IPS-NIHi11 (cell line): ENCODE results near the gene RSPH6A.
A peak's percentile ranks its signal among the peaks of the same experiment; 100 is the strongest.

ENCODE experiments used
- DNase-seq: peaks from one replicate; pipeline ENCODE4 v3.0.0; 2012; ENCODE audit warnings: mixed read lengths, low spot score

RSPH6A gene

DNA sequence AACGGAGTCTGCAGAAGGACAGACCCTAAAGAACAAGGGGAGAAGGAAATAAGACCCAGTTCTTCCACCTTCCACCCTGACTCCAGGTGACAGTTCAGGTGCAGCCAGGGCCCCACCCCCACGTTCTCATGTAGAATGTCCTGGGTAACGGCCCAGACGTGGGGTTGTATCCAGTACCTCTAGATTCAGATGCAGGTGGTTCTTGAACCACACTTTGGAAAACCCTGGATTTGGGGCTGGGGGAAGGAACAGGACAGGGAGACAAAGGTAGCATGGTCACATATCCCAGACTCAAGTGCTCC lies 35.0 kb downstream of the RSPH6A start:
- DNase-seq = no peak

GRCh38 chr19:45779231-45780145 lies 35.6 kb downstream of the RSPH6A start:
- peak; percentile 94 for DNase-seq

GRCh38 chr19:45778010-45778661 lies 37.0 kb downstream of the RSPH6A start:
- DNase-seq = no peak

DNA sequence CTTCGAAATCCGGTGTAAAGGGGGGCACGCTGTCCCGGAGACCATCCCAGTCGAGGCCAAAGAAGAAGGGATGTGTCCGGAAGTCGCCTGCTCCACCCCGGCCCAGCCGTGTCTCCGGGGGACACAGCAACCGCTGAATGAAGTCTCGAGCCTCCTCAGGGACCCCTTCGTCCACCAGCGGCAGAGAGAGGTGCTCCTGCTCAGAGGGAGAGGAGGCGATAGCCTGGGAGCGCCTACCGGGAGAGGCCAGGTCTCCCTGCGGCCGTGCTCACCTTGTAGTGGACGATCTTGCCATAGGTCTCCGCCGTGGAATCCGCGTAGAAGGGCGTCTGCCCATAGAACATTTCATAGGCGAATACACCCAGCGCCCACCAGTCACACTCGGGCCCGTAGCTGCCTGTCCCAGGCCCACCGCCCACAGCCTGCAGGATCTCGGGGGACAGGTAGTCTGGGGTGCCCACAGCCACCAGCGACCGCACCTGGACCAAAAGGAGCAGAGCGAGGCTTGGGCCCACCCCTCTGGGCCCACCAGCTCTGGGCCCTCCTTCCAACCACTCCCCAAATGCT lies 37.6 kb downstream of the RSPH6A start:
- no peak for DNase-seq

DNA sequence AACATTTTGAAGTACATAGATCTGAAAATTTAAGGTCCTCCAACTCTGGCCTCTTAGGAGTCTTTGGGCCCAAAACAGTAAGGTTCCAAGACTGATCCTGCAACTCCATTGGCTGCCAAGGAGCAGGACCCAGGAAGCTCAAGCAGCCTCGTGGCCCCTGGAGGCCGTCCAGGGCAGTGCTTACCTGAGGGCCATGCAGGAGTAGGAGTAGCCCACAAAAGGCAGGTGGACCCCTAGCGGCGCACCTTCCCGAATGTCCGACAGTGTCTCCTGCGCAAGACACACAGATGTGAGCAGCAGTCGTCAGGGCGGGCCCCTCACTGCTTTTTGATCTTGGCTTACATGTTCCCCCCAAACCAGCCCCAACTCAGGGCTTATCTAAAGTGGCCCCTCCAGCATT lies 40.3 kb downstream of the RSPH6A start:
- DNase-seq = peak; percentile 65

- no peak for DNase-seq
Measured at GRCh38 chr19:45773384-45773783, 41.7 kb downstream of the RSPH6A start.

DNA sequence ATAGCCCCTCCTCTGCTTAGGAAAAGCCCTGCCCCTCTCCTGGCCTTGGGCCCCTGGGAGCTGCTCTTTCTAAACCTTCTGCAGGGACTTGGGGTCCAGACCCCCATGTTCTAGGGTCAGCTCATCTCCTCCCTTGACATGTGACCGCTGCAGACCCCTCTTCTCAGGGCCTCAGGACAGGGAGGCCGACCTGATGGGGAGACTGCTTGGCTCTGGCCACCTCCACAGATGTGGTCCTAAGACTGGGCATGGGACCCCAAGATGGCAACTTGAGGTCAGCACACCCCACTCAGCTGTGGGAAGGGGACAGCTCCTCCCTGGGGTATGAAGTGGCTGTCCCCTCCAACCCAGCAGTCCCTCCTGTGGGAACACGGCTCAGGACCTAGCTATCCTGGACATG lies 42.2 kb downstream of the RSPH6A start:
- DNase-seq = no peak

DNA sequence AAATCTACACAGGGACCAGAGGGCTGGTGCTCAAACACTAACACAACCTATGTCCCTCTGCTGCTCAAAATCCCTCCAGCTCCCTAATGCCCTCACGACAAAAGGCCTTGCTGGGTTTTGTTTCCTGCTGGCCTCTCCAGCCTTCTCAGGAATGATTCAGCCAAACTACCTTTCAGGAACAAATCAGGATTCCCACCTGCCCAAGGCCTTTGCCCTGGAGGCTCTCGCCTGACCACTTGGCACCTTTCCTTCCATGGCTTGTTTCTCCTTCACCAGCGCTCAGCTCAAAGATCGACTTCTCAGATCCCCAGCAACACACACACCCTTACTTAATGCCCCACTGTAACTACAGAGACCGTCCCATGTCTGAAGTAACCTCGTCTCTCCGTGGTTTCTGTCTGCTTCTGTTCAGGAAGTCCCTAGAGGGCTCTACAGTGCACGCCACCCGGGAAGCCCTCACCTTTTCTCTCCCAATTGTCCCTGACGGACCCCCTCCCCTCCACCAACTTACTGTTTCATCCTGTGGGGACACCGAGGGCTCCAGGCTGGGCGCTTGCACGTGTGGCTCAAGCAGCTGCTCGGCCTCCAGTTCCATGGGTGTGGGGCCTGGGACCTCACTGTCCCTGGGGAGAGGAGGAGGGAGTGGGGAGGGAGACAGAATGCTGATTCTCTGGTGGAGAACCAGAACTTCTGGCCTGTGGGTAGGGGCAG lies 42.8 kb downstream of the RSPH6A start:
- DNase-seq = no peak

GRCh38 chr19:45771311-45771933 lies 43.7 kb downstream of the RSPH6A start:
- no peak for DNase-seq

- DNase-seq = peak; percentile 93
Measured at GRCh38 chr19:45770192-45771101, 44.7 kb downstream of the RSPH6A start.

DNA sequence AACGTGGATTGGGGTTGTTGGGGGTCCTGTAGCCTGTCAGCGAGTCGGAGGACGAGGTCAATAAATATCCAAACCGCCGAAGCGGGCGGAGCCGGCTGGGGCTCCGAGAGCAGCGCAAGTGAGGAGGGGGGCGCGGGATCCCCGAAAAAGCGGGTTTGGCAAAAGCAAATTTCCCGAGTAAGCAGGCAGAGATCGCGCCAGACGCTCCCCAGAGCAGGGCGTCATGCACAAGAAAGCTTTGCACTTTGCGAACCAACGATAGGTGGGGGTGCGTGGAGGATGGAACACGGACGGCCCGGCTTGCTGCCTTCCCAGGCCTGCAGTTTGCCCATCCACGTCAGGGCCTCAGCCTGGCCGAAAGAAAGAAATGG lies 45.3 kb downstream of the RSPH6A start:
- DNase-seq = no peak

GRCh38 chr19:45768984-45769782 lies 45.9 kb downstream of the RSPH6A start, which contains the start of gene SIX5:
SIX5 (minus strand) TSS chr19:45769252; CDS start chr19:45768844, 408 bp downstream.
- peak; percentile 88 for DNase-seq

- no peak for DNase-seq
Measured at GRCh38 chr19:45768655-45768983, 46.5 kb downstream of the RSPH6A start.

DNA sequence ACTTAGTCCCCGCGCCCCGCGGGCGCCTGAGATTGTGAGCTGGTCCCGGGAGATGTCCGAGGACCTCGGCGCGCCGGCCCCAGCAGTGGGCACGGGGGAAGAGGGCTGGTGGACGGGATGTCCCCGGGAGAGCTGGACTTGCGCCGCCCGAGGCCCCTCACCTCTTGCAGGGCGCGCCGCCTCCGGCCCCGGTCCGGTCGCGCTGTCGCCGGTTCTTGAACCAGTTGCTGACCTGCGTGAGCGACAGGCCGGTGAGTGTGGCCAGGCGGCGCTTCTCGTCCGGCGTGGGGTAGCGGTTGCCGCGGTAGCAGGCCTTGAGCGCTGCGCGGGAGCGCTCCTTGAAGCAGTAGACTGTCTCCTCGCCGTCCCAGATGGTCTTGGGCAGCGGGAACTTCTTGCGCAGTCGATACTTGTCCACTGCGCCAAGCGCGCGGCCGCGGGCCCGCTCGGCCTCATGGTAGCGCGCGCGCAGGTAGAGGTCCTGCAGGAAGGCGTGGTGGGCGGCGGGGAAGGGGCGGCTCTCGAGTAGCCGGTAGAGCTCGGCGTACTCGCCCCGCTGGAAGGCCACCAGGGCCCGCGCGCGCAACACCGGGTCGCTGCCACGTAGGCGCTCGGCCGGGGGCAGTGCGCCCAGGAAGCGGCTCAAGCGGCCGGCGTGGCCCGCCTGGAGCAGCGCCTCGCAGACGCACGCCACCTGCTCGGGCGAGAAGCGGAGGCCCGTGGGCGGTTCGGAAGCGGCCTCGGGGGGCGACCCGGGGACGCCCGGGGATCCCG lies 47.0 kb downstream of the RSPH6A start:
- peak; percentile 49 for DNase-seq

GRCh38 chr19:45767410-45767880 lies 47.7 kb downstream of the RSPH6A start:
- peak; percentile 76 for DNase-seq

DNA sequence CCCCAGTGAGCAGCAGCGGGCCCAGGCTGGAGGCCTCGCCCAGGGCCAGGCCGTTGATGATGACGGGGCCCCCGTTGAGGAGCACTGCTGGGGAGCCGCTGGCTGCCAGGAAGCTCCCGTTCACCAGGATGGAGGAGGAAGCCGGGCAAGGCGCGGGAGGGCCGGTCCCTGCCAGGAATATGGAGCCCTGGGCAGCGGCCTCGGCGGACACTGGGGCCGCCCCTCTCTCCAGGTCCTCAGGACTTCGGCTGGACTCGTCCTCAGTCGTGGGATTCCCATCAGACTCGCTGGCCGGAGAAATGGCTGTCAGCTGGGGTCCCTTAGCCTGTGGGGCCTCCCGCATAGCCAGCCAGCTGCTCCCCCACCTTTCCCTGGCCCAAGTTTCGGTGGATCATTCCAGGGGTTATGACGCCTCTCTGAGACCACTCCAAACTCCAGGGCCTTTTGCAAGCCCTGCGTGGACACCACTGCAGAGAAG lies 48.2 kb downstream of the RSPH6A start:
- peak; percentile 40 for DNase-seq

GRCh38 chr19:45766296-45766868 lies 48.7 kb downstream of the RSPH6A start:
- no peak for DNase-seq

- no peak for DNase-seq
Measured at GRCh38 chr19:45765702-45766295, 49.3 kb downstream of the RSPH6A start.
